Measurements from ENCODE around the gene UTS2B. TPM values are rescaled to one million over a fixed set of nuclear protein-coding genes. Genes with fewer than 3 reads are reported as not detected.
A peak's percentile ranks its signal among the peaks of the same experiment; 100 is the strongest.

The UTS2B gene
- total and polyA plus RNA-seq, 2 experiments from 2014 or later: 0.21 TPM; not detected in 1

DNA sequence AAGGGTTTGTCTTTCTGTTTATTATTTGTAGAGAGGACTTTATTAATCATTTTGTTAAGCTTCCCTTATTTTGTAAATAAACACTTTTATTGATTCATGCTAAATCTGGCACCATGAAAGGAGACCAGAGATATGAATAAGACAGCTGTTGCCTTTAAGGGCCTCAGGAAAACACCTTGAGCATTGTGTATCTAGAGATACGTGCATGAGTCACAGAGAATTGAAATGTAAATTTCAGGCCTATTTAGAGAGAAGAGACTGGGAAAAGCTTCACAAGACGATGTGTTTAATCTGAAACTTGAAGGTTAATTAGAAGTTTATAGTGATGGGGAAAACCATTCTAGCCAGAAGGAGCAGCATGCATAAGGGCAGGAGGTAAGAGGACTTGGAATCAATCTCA lies 28.6 kb upstream of the UTS2B start:
- H3K27ac Mint-ChIP-seq: peak overlapping the region; percentile 23
- H3K4me2 ChIP-seq: 0 out of 2 replicates have a peak overlapping the region, but pooled peaks have one; percentile 30
- H3K27me3 ChIP-seq (ENCODE audit: insufficient read depth): no peaks in the 10 kb centered on the region
- H3K27me3 Mint-ChIP-seq (ENCODE audit: insufficient read depth, low read depth, poor library complexity): no peaks in the 10 kb centered on the region
- H3K36me3 Mint-ChIP-seq (ENCODE audit: low read depth): peaks cover 22% of the 10 kb centered on the region
- DNase-seq (ENCODE audit: low spot score) (peak; percentile 52), ATAC-seq (peak; percentile 49)
- H3K4me1 Mint-ChIP-seq: peaks cover 56% of the 10 kb centered on the region
- H3K79me2 ChIP-seq (replicated peaks; ENCODE audit: insufficient read depth): peaks cover 4% of the 10 kb centered on the region; the same call in 1 of the 2 replicates
- no peak overlapping the region for H3K4me3 ChIP-seq
- H2AFZ ChIP-seq: no peak overlapping the region
- H3K27ac ChIP-seq (ENCODE audit: low read depth): peak overlapping the region; percentile 33
- H3K4me3 Mint-ChIP-seq: no peak overlapping the region
- H3F3A ChIP-seq (replicated peaks; ENCODE audit: low read depth): no peaks in the 10 kb centered on the region
- H3K36me3 ChIP-seq (ENCODE audit: insufficient read depth): no peaks in the 10 kb centered on the region; the same call in 1 of the 2 replicates
- no peaks in the 10 kb centered on the region for H3K9me2 ChIP-seq (ENCODE audit: insufficient read depth)
- no peaks in the 10 kb centered on the region for H4K20me1 ChIP-seq (replicated peaks; ENCODE audit: insufficient read depth)
- H3K4me1 ChIP-seq (ENCODE audit: insufficient read depth): peaks cover 32% of the 10 kb centered on the region
- TF ChIP-seq NANOG (IDR thresholded peaks at IDR 0.05; ENCODE audit: borderline replicate concordance): peak; percentile 25; the same call in 1 of the 2 replicates
- TF ChIP-seq EZH2phosphoT487 (IDR thresholded peaks at IDR 0.05; ENCODE audit: unreplicated experiment): no peak
- H3K9me3 Mint-ChIP-seq: no peaks in the 10 kb centered on the region

DNA sequence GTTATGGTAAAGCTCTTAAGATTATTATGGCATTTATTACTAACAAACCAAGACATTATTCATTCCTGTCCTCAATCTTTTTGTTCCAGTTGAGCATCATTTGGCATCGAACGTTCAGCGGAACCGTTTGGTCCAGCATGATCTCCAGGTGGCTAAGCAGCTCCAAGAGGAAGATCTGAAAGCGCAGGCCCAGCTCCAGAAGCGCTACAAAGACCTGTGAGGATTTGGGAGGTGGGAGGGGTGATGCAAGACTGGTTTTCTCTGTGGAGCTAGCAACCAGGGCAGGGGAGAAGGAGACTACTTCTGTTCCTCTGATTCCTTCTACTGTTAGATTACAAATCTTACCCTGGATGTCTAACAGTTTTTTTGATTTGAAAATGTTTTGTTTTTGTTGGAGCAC lies 27.6 kb upstream of the UTS2B start:
- peak; percentile 34 for DNase-seq (ENCODE audit: low spot score)
- no peak overlapping the region for H3K27ac ChIP-seq (ENCODE audit: low read depth)
- TF ChIP-seq EZH2phosphoT487 (IDR thresholded peaks at IDR 0.05; ENCODE audit: unreplicated experiment) (no peak), EZH2 (IDR thresholded peaks at IDR 0.05; ENCODE audit: low read depth, unreplicated experiment) (no peak)
- H3K36me3 ChIP-seq (ENCODE audit: insufficient read depth): no peaks in the 10 kb centered on the region; the same call in 1 of the 2 replicates
- no peak overlapping the region for H3K4me3 Mint-ChIP-seq
- H3K4me1 ChIP-seq (ENCODE audit: insufficient read depth): peaks cover 33% of the 10 kb centered on the region
- peak overlapping the region; percentile 34; the same call in 1 of the 2 replicates for H3K27ac Mint-ChIP-seq
- H3K79me2 ChIP-seq (replicated peaks; ENCODE audit: insufficient read depth): peaks cover 4% of the 10 kb centered on the region; the same call in 1 of the 2 replicates
- H3K9me2 ChIP-seq (ENCODE audit: insufficient read depth): no peaks in the 10 kb centered on the region
- peak; percentile 68 for ATAC-seq
- H2AFZ ChIP-seq: no peak overlapping the region
- peaks cover 22% of the 10 kb centered on the region for H3K36me3 Mint-ChIP-seq (ENCODE audit: low read depth)
- peaks cover 51% of the 10 kb centered on the region for H3K4me1 Mint-ChIP-seq
- no peaks in the 10 kb centered on the region for H4K20me1 ChIP-seq (replicated peaks; ENCODE audit: insufficient read depth)
- H3K27me3 ChIP-seq (ENCODE audit: insufficient read depth): no peaks in the 10 kb centered on the region
- H3F3A ChIP-seq (replicated peaks; ENCODE audit: low read depth): no peaks in the 10 kb centered on the region
- H3K4me2 ChIP-seq: no peak overlapping the region
- H3K27me3 Mint-ChIP-seq (ENCODE audit: insufficient read depth, low read depth, poor library complexity): no peaks in the 10 kb centered on the region
- H3K9me3 Mint-ChIP-seq: no peaks in the 10 kb centered on the region
- H3K4me3 ChIP-seq: no peak overlapping the region

DNA sequence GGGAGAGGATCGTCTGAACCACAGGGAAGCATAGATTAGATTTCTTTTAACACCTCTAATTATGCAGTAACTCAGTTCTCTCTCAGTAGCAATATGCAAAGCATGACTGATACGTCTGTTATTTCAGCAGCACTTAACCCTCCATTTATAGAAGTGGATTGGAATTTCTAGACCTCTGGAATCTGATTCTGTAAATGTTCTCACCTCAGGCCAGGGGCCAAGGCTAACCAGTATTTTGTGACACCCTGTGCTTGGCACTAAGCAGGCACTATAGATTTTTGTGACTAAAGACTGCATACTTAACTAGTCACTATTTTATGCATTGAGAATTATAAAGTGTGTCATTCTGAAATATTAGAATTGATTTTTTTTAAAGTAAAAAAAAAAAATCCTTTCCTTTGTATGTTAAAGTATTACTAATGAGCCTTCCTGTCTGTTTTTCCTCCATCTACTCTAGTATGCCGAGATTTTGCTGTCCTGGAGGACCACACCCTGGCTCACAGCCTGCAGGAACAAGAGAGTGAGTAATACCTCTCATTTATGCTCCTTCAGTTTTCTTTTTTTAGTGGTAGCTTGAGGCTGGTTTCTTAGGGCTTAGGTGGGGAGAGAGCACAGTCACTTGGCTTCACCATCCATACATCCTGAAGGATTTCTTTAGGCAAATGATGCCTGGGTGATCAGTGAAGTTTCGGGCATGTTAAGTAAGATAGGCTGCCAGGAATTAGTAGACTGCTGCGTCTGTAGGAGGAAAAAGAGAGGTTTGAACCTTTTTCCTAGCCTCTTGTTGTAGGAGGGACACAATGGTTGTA lies 26.5 kb upstream of the UTS2B start:
- peak; percentile 29 for DNase-seq (ENCODE audit: low spot score)
- no peaks in the 10 kb centered on the region for H3K27me3 Mint-ChIP-seq (ENCODE audit: insufficient read depth, low read depth, poor library complexity)
- no peak for TF ChIP-seq ZNF114 (CRISPR knock-in tag; IDR thresholded peaks at IDR 0.05)
- TF ChIP-seq, protein P1, sequence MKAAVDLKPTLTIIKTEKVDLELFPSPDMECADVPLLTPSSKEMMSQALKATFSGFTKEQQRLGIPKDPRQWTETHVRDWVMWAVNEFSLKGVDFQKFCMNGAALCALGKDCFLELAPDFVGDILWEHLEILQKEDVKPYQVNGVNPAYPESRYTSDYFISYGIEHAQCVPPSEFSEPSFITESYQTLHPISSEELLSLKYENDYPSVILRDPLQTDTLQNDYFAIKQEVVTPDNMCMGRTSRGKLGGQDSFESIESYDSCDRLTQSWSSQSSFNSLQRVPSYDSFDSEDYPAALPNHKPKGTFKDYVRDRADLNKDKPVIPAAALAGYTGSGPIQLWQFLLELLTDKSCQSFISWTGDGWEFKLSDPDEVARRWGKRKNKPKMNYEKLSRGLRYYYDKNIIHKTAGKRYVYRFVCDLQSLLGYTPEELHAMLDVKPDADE (IDR thresholded peaks at IDR 0.05): no peak
- no peak for TF ChIP-seq ZNF331 (CRISPR knock-in tag; IDR thresholded peaks at IDR 0.05; ENCODE audit: low read depth)
- H3K4me3 Mint-ChIP-seq: no peak overlapping the region
- peak overlapping the region; percentile 88 for H3K27ac Mint-ChIP-seq
- peak; percentile 23; the same call in 2 of the 3 replicates for ATAC-seq
- Histone ChIP-seq H3K36me3 (ENCODE audit: insufficient read depth) (no peaks in the 10 kb centered on the region; the same call in 1 of the 2 replicates), H3K27ac (ENCODE audit: low read depth) (peak overlapping the region; percentile 35; the same call in 1 of the 2 replicates), H3K4me3 (no peak overlapping the region), H3K79me2 (replicated peaks; ENCODE audit: insufficient read depth) (peaks cover 4% of the 10 kb centered on the region; the same call in 1 of the 2 replicates), H3F3A (replicated peaks; ENCODE audit: low read depth) (no peaks in the 10 kb centered on the region), H2AFZ (no peak overlapping the region), H3K27me3 (ENCODE audit: insufficient read depth) (no peaks in the 10 kb centered on the region), H3K4me1 (ENCODE audit: insufficient read depth) (peaks cover 36% of the 10 kb centered on the region), H3K9me2 (ENCODE audit: insufficient read depth) (no peaks in the 10 kb centered on the region), H4K20me1 (replicated peaks; ENCODE audit: insufficient read depth) (no peaks in the 10 kb centered on the region), H3K4me2 (0 out of 2 replicates have a peak overlapping the region, but pooled peaks have one; percentile 25)
- no peaks in the 10 kb centered on the region for H3K9me3 Mint-ChIP-seq
- H3K36me3 Mint-ChIP-seq (ENCODE audit: low read depth): peaks cover 22% of the 10 kb centered on the region
- H3K4me1 Mint-ChIP-seq: peaks cover 51% of the 10 kb centered on the region

Measured in GM23338 (cell line).